Upper lobe of left lung (tissue), 6 donors: Measurements from ENCODE around the gene SNX15. TPM values are rescaled to one million over a fixed set of nuclear protein-coding genes. Genes with fewer than 3 reads are reported as not detected.

Experiments used
- ATAC-seq, 2 donors: fragments of 200-7000 bp; cut with Tn5 transposase; one replicate each; pipeline ENCODE4 v1.9.1; 2022; ENCODE audit warnings: mild to moderate bottlenecking in 2 of 2, moderate library complexity in 2 of 2; ENCODE audit not compliant: low FRiP score in 2 of 2
- DNase-seq, 2 donors: peaks; one replicate each; pipeline ENCODE4 v3.0.0-alpha.2; 2019 to 2020
- H3K27ac ChIP-seq, 4 donors: fragments of 200-600 bp; sonication (generic); one replicate each; pipeline ENCODE4 v1.5.1; 2016 to 2019
- H3K27me3 ChIP-seq, 4 donors: fragments of 200-600 bp; sonication (generic); one replicate each; pipeline ENCODE4 v1.5.1; 2017 to 2019
- H3K36me3 ChIP-seq, 4 donors: fragments of 200-600 bp; sonication (generic); one replicate each; pipeline ENCODE4 v1.5.1; 2016 to 2019
- H3K4me1 ChIP-seq, 4 donors: fragments of 200-600 bp; sonication (generic); one replicate each; pipeline ENCODE4 v1.5.1; 2018 to 2019
- H3K4me3 ChIP-seq, 4 donors: fragments of 200-600 bp; sonication (generic); one replicate each; pipeline ENCODE4 v1.5.1; 2017 to 2019; ENCODE audit warnings: mild to moderate bottlenecking in 2 of 4, moderate library complexity in 1 of 4
- H3K9me3 ChIP-seq, 4 donors: fragments of 200-600 bp; sonication (generic); one replicate each; pipeline ENCODE4 v1.5.1; 2018 to 2019
- CTCF ChIP-seq, 6 experiments: fragments of 450-650 bp in 4 of 6; fragments of 200-600 bp in 2 of 6; sonication (generic) in 2 of 6; IDR thresholded peaks; one replicate each; pipeline ENCODE4 v1.5.1; 2016 to 2019; ENCODE audit warnings: antibody characterized with exemption in 6 of 6
- EP300 ChIP-seq, 4 donors: sonication (generic); formaldehyde crosslinking; IDR thresholded peaks; one replicate each; pipeline ENCODE4 v1.5.1; 2017; ENCODE audit warnings: antibody characterized with exemption in 4 of 4, control low read depth in 2 of 4
- POLR2A ChIP-seq, 4 donors: fragments of 450-650 bp; IDR thresholded peaks; one replicate each; pipeline ENCODE4 v1.5.1; 2016 to 2017; ENCODE audit warnings: antibody characterized with exemption in 4 of 4, mild to moderate bottlenecking in 2 of 4
- POLR2AphosphoS5 ChIP-seq, 2 donors: sonication (generic); formaldehyde crosslinking; IDR thresholded peaks; one replicate each; pipeline ENCODE4 v1.5.1; 2017; ENCODE audit warnings: antibody characterized with exemption in 2 of 2
- WGBS, 2 donors: methylation state at CpG; one replicate each; pipeline ENCODE4 v1.1.5; 2017 to 2018; 5-methylcytosine and 5-hydroxymethylcytosine counted together
- total RNA-seq, 6 donors: library from RNA; depleted of rRNA in 4 of 6; stranded (reverse); fragments of >200 nt in 4 of 6; gene quantifications; one replicate each; pipeline versions ENCODE4 v1.1.0 to v1.2.1, GENCODE V29; 2016 to 2021
- donor health status: DM: no; HTN: no; CAD: no; lungs with moderate emphysema.
- donor health status: DM: no; HTN: yes; CAD: no; lungs with severe emphysema.

Gene SNX15
- total RNA-seq, 6 donors from 2014 or later: 14.7 to 32.1 (median 21.2) TPM

- WGBS, 2 donors: 71 to 80% methylated on average over 4 of the region's 4 CpGs
- Histone ChIP-seq H3K4me1 (no peaks in the 10 kb centered on the region), H3K27ac (no peak overlapping the region), H3K36me3 (no peaks in the 10 kb centered on the region), H3K4me3 (no peak overlapping the region), H3K9me3 (no peaks in the 10 kb centered on the region), H3K27me3 (no peaks in the 10 kb centered on the region)
- no peak for ATAC-seq
- TF ChIP-seq CTCF (IDR thresholded peaks at IDR 0.05): no peak
- TF ChIP-seq EP300 (IDR thresholded peaks at IDR 0.05): no peak
- no peak for TF ChIP-seq POLR2AphosphoS5 (IDR thresholded peaks at IDR 0.05)
- TF ChIP-seq POLR2A (IDR thresholded peaks at IDR 0.05): no peak
- no peak for DNase-seq
Observed at GRCh38 chr11:65077451-65077850, 50.2 kb downstream of the SNX15 start.

- Histone ChIP-seq H3K27me3 (no peaks in the 10 kb centered on the region), H3K4me1 (peaks cover 0 to 2% (median under 1%) of the 10 kb centered on the region in 4 donors), H3K9me3 (no peaks in the 10 kb centered on the region), H3K27ac (no peak overlapping the region), H3K4me3 (no peak overlapping the region), H3K36me3 (no peaks in the 10 kb centered on the region)
- DNase-seq (peak in 1 of 2 donors; percentile 52), ATAC-seq (peak; percentile 63 to 79)
- TF ChIP-seq POLR2A (IDR thresholded peaks at IDR 0.05): no peak
- TF ChIP-seq POLR2AphosphoS5 (IDR thresholded peaks at IDR 0.05): no peak
- peak; percentile 59 to 80 (median 64) for TF ChIP-seq CTCF (IDR thresholded peaks at IDR 0.05)
- WGBS, 2 donors: 63 to 83% methylated on average over 1 to 3 of the region's 3 CpGs
Observed at GRCh38 chr11:65078151-65078550, 50.9 kb downstream of the SNX15 start.

GRCh38 chr11:65078786-65079342 lies 51.6 kb downstream of the SNX15 start:
- no peak for DNase-seq
- no peak for ATAC-seq
- TF ChIP-seq POLR2AphosphoS5 (IDR thresholded peaks at IDR 0.05) (no peak), EP300 (IDR thresholded peaks at IDR 0.05) (no peak), CTCF (IDR thresholded peaks at IDR 0.05) (no peak), POLR2A (IDR thresholded peaks at IDR 0.05) (no peak)
- Histone ChIP-seq H3K27me3 (no peaks in the 10 kb centered on the region), H3K4me3 (no peak overlapping the region), H3K36me3 (no peaks in the 10 kb centered on the region), H3K27ac (no peak overlapping the region), H3K9me3 (no peaks in the 10 kb centered on the region), H3K4me1 (peaks cover 4 to 9% (median 7%) of the 10 kb centered on the region in 4 donors)
- WGBS, 2 donors: 95% methylated on average over 9 of the region's 9 CpGs

- TF ChIP-seq POLR2AphosphoS5 (IDR thresholded peaks at IDR 0.05): no peak
- TF ChIP-seq CTCF (IDR thresholded peaks at IDR 0.05): no peak
- no peak for TF ChIP-seq EP300 (IDR thresholded peaks at IDR 0.05)
- TF ChIP-seq POLR2A (IDR thresholded peaks at IDR 0.05): no peak
- Histone ChIP-seq H3K36me3 (peaks cover 8 to 34% (median 21%) of the 10 kb centered on the region in 4 donors), H3K27me3 (no peaks in the 10 kb centered on the region), H3K27ac (peak overlapping the region; percentile 89 to 98 (median 96)), H3K4me3 (peak overlapping the region; percentile 37 to 88 (median 82)), H3K4me1 (peaks cover 15 to 24% (median 19%) of the 10 kb centered on the region in 4 donors), H3K9me3 (no peaks in the 10 kb centered on the region)
- WGBS, 2 donors: 7% methylated on average over 12 to 13 of the region's 13 CpGs
- no peak for DNase-seq
- no peak for ATAC-seq
Observed at GRCh38 chr11:65083134-65083833, 56.0 kb downstream of the SNX15 start.
